Adrenal gland (tissue), 12 donors: ENCODE measurements around the gene ALDOB. TPM values are rescaled to one million over a fixed set of nuclear protein-coding genes. Genes with fewer than 3 reads are reported as not detected.
A peak's percentile ranks its signal among the peaks of the same experiment; 100 is the strongest.

Experiments used
- DNase-seq, 7 donors: peaks; one replicate each; pipeline ENCODE4 v3.0.0-alpha.2; 2019 to 2020
- H3K27ac ChIP-seq, 5 donors: fragments of 200-600 bp; sonication (generic) in 4 of 5; 1 replicate in 3 of 5; 2 replicates in 2 of 5; pipeline versions ENCODE4 v1.5.1 to v1.8.0; 2016 to 2020; ENCODE audit warnings: mild to moderate bottlenecking in 1 of 5
- H3K27me3 ChIP-seq: fragments of 200-600 bp; 2 replicates; pipeline ENCODE4 v1.8.0; 2021
- H3K36me3 ChIP-seq, 2 donors: fragments of 200-600 bp; replicated peaks in 1 of 2; 1 replicate in 1 of 2; 2 replicates in 1 of 2; pipeline versions ENCODE4 v1.5.1 to v1.8.0; 2018 to 2022
- H3K4me1 ChIP-seq, 2 donors: fragments of 200-600 bp; replicated peaks in 1 of 2; 1 replicate in 1 of 2; 2 replicates in 1 of 2; pipeline versions ENCODE4 v1.5.1 to v1.8.0; 2018 to 2021
- H3K4me3 ChIP-seq, 4 donors: fragments of 200-600 bp; sonication (generic) in 3 of 4; one replicate each; pipeline ENCODE4 v1.5.1; 2016 to 2018
- H3K9me3 ChIP-seq, 3 donors: fragments of 200-600 bp; sonication (generic) in 1 of 3; replicated peaks in 1 of 3; 1 replicate in 2 of 3; 2 replicates in 1 of 3; pipeline versions ENCODE4 v1.5.1 to v1.8.0; 2016 to 2021
- POLR2A ChIP-seq, 2 donors: fragments of 450-650 bp; IDR thresholded peaks; one replicate each; pipeline ENCODE4 v1.6.1; 2017; ENCODE audit warnings: antibody characterized with exemption in 2 of 2, mild to moderate bottlenecking in 2 of 2, moderate library complexity in 1 of 2
- WGBS, 4 donors: extraction: QIAGEN DNeasy Blood & Tissue Kit in 2 of 4; methylation state at CpG; one replicate each; pipeline versions ENCODE4 v1.1.5 to v1.1.7; 2013 to 2017; 5-methylcytosine and 5-hydroxymethylcytosine counted together
- intact Hi-C, 2 donors: fragments of 100-400 bp; cut with DNase I; formaldehyde crosslinking; loops; one replicate each; pipeline versions ENCODE4 v1.14.1 to v1.15.0; 2022 to 2023
- polyA plus RNA-seq, 3 donors: library from polyadenylated mRNA; stranded (reverse); fragments of 200-250 nt in 2 of 3; fragments of 350-450 nt in 1 of 3; fragmentation: Illumina TruSeq in 1 of 3; extraction: RNeasy Lipid Tissue Mini Kit (QIAGEN cat#74804) in 1 of 3; gene quantifications; one replicate each; pipeline ENCODE4 v1.2.3, GENCODE V29; 2013 to 2014
- total RNA-seq, 9 donors: library from RNA; depleted of rRNA in 4 of 9; stranded (reverse); fragments of >200 nt in 4 of 9; fragments of 120-200 nt in 1 of 9; fragmentation: NEBNext Ultra II Directional in 1 of 9; extraction: Animal tissue kit (Norgen Biotek cat#: 25700) in 1 of 9; gene quantifications; one replicate each; pipeline versions ENCODE4 v1.1.0 to v1.2.4, GENCODE V29; 2013 to 2023
- TF ChIP-seq, protein P1 (sequence below), 6 experiments: fragments of 450-650 bp in 4 of 6; fragments of 200-600 bp in 2 of 6; sonication (generic) in 1 of 6; IDR thresholded peaks; 1 replicate in 5 of 6; 2 replicates in 1 of 6; pipeline versions ENCODE4 v1.5.1 to v1.8.0; 2016 to 2021; ENCODE audit warnings: antibody characterized with exemption in 6 of 6, mild to moderate bottlenecking in 2 of 6, moderate library complexity in 1 of 6
- donor health status: healthy with polysubstance abuse.
- donor health status: Bipolar disorder and iron deficiency.
- donor health status: DM: yes; HTN: yes; CAD: no.
- donor health status: DM: no; HTN: no; CAD: no.
- donor health status: DM: no; HTN: no; CAD: no.
- donor health status: DM: yes; HTN: yes; CAD: no.

ALDOB gene
- total and polyA plus RNA-seq, 12 donors = 0.74 to 6.3 (median 2.1) TPM

DNA sequence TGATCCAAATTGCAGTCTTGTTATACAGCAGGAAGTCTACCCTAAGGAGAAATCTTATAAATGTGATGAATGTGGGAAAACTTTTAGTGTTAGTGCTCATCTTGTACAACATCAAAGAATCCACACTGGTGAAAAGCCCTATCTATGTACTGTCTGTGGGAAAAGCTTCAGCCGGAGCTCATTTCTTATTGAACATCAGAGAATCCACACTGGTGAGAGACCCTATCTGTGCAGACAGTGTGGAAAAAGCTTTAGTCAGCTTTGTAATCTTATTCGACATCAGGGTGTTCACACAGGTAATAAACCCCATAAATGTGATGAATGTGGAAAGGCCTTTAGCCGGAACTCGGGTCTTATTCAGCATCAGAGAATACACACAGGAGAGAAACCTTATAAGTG, 26.5 kb downstream of the ALDOB start:
- no peak for TF ChIP-seq POLR2A (IDR thresholded peaks at IDR 0.05)
- TF ChIP-seq, protein P1, sequence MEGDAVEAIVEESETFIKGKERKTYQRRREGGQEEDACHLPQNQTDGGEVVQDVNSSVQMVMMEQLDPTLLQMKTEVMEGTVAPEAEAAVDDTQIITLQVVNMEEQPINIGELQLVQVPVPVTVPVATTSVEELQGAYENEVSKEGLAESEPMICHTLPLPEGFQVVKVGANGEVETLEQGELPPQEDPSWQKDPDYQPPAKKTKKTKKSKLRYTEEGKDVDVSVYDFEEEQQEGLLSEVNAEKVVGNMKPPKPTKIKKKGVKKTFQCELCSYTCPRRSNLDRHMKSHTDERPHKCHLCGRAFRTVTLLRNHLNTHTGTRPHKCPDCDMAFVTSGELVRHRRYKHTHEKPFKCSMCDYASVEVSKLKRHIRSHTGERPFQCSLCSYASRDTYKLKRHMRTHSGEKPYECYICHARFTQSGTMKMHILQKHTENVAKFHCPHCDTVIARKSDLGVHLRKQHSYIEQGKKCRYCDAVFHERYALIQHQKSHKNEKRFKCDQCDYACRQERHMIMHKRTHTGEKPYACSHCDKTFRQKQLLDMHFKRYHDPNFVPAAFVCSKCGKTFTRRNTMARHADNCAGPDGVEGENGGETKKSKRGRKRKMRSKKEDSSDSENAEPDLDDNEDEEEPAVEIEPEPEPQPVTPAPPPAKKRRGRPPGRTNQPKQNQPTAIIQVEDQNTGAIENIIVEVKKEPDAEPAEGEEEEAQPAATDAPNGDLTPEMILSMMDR (IDR thresholded peaks at IDR 0.05) = no peak
- intact Hi-C loops = no loop called here
- H3K9me3 ChIP-seq = peaks cover 0 to 69% (median 36%) of the 10 kb centered on the region in 3 donors
- H3K4me3 ChIP-seq = no peak overlapping the region
- no peaks in the 10 kb centered on the region for H3K27me3 ChIP-seq
- no peak overlapping the region for H3K27ac ChIP-seq
- 94 to 100% (median 98%) methylated on average over 4 of the region's 4 CpGs for WGBS, 4 donors
- DNase-seq = no peak
- H3K4me1 ChIP-seq = no peaks in the 10 kb centered on the region
- peaks cover 9 to 41% of the 10 kb centered on the region in 2 donors for H3K36me3 ChIP-seq

DNA sequence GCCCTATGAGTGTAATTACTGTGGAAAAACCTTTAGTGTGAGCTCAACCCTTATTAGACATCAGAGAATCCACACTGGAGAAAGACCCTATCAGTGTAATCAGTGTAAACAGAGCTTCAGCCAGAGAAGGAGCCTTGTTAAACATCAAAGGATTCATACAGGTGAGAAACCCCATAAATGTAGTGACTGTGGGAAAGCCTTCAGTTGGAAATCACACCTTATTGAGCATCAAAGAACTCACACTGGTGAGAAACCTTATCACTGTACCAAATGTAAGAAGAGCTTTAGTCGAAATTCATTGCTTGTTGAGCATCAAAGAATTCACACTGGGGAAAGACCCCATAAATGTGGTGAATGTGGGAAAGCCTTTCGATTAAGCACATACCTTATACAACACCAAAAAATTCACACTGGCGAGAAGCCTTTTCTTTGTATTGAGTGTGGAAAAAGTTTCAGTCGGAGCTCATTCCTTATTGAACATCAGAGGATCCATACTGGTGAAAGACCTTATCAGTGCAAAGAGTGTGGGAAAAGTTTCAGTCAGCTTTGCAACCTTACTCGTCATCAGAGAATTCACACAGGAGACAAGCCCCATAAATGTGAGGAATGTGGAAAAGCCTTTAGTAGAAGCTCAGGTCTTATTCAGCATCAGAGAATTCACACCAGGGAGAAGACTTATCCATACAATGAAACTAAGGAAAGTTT, 27.0 kb downstream of the ALDOB start:
- H3K4me1 ChIP-seq = no peaks in the 10 kb centered on the region
- TF ChIP-seq POLR2A (IDR thresholded peaks at IDR 0.05) = no peak
- TF ChIP-seq, protein P1 (IDR thresholded peaks at IDR 0.05) = no peak
- intact Hi-C loops = no loop called here
- no peak overlapping the region for H3K27ac ChIP-seq
- peak overlapping the region in 1 of 4 donors; percentile 17 for H3K4me3 ChIP-seq
- peaks cover 12 to 46% of the 10 kb centered on the region in 2 donors for H3K36me3 ChIP-seq
- H3K27me3 ChIP-seq = no peaks in the 10 kb centered on the region
- DNase-seq = no peak
- WGBS, 4 donors = 97 to 98% (median 98%) methylated on average over 5 of the region's 5 CpGs
- H3K9me3 ChIP-seq = peaks cover 0 to 65% (median 40%) of the 10 kb centered on the region in 3 donors

DNA sequence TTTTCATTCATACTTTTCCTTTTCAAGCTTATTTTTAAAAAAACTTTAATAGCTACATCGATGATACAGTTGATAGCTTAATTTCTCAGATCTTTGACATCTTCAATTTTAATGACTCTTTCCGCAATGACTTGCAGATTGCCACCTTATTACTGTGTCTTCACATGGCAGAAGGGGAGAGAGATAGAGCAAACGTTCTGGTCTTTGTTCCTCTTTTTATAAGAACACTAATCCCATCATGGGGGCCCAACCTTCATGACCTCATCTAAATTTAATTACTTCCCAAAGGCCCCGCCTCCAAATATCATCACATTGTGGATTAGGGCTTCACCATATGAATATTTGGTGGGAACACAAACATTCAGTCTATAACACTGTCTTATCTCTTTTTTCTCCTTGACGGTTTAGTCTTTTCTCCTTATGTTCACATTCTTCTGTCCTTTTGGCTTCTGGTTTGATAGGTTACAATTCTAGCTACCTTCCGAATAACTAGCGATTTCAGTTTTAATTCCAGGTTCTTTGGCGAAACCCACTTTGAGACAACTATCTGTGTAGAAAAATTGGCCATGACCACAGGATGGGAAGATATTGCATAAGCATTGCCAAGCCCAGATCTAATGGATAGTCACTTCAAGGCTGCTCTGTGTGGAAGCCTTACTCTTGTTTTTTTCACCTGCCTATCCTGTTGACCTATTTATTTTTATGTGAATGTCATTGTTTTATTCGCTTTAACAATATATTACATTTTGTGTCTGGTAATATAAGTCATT, 31.9 kb downstream of the ALDOB start:
- Histone ChIP-seq H3K27me3 (no peaks in the 10 kb centered on the region), H3K4me1 (peaks cover 19 to 32% of the 10 kb centered on the region in 2 donors), H3K27ac (no peak overlapping the region), H3K36me3 (peaks cover 12 to 73% of the 10 kb centered on the region in 2 donors), H3K4me3 (no peak overlapping the region), H3K9me3 (peaks cover 0 to 32% (median 24%) of the 10 kb centered on the region in 3 donors)
- WGBS, 4 donors = 93 to 94% (median 94%) methylated on average over 9 of the region's 9 CpGs
- DNase-seq = no peak
- intact Hi-C loops = no loop called here
- TF ChIP-seq, protein P1 (IDR thresholded peaks at IDR 0.05) = no peak
- TF ChIP-seq POLR2A (IDR thresholded peaks at IDR 0.05) = no peak

DNA sequence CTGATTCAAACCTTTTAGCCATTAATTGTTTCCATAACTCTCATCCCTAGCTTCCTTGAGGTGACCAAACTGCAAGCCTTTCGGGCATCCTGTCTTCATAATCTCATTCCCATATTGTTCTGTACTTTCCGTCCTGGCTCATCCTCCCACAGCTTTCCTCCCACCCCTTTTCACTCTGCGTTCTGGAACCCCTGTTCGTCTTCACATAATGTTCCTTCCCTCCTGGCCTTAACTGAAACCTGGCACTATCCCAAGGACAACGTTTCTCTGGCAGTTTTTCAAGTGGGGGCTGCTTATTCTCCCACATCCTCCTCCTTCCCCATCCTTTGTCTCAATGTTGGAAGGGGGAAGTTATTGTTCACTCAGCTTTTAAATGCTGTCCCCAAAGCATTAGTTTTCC, 35.5 kb downstream of the ALDOB start:
- no peak for TF ChIP-seq POLR2A (IDR thresholded peaks at IDR 0.05)
- TF ChIP-seq, protein P1 (IDR thresholded peaks at IDR 0.05) = no peak
- peak overlapping the region in 1 of 4 donors; percentile 93 for H3K4me3 ChIP-seq
- peaks cover 25 to 58% of the 10 kb centered on the region in 2 donors for H3K4me1 ChIP-seq
- peak in 6 of 7 donors; percentile 23 to 78 (median 35) for DNase-seq
- H3K36me3 ChIP-seq = peaks cover 7 to 47% of the 10 kb centered on the region in 2 donors
- peak overlapping the region in 3 of 5 donors; percentile 88 to 97 (median 94) for H3K27ac ChIP-seq
- intact Hi-C loops = no loop called here
- 12 to 22% (median 16%) methylated on average over 5 of the region's 5 CpGs for WGBS, 4 donors
- H3K27me3 ChIP-seq = no peaks in the 10 kb centered on the region
- peaks cover 0 to 4% (median under 1%) of the 10 kb centered on the region in 3 donors for H3K9me3 ChIP-seq
